Smooth muscle cell (in vitro differentiated cells): Measurements from ENCODE around the gene KCNK10. TPM values are rescaled to one million over a fixed set of nuclear protein-coding genes. Genes with fewer than 3 reads are reported as not detected.

ENCODE experiments used
- DNase-seq: peaks from one replicate; lab custom pipeline; 2025; ENCODE audit not compliant: unreplicated experiment; lab: John Stamatoyannopoulos, UW
- H2AFZ ChIP-seq: fragments of 200-600 bp; sonication (generic); 2 replicates; pipeline ENCODE4 v1.6.0; 2016; ENCODE audit warnings: antibody characterized with exemption, low read depth, mild to moderate bottlenecking
- H3F3A ChIP-seq: fragments of 200-600 bp; sonication (generic); 2 replicates; pipeline ENCODE4 v1.6.0; 2017; ENCODE audit warnings: antibody characterized with exemption, low read depth
- H3K27ac ChIP-seq: fragments of 200-600 bp; sonication (generic); 2 replicates; pipeline ENCODE4 v1.5.1; 2016; ENCODE audit warnings: low read depth, mild to moderate bottlenecking
- H3K27me3 ChIP-seq: fragments of 200-600 bp; sonication (generic); 2 replicates; pipeline ENCODE4 v1.6.1; 2016; ENCODE audit warnings: low read depth, mild to moderate bottlenecking
- H3K36me3 ChIP-seq: fragments of 200-600 bp; sonication (generic); 2 replicates; pipeline ENCODE4 v1.5.1; 2016; ENCODE audit warnings: low read depth
- H3K4me1 ChIP-seq: fragments of 200-600 bp; sonication (generic); 2 replicates; pipeline ENCODE4 v1.5.1; 2016; ENCODE audit warnings: low read depth
- H3K4me2 ChIP-seq: fragments of 200-600 bp; sonication (generic); 2 replicates; pipeline ENCODE4 v1.6.0; 2016; ENCODE audit warnings: mild to moderate bottlenecking
- H3K4me3 ChIP-seq: fragments of 200-600 bp; sonication (generic); 2 replicates; pipeline ENCODE4 v1.5.1; 2016; ENCODE audit warnings: mild to moderate bottlenecking
- H3K79me2 ChIP-seq: fragments of 200-600 bp; sonication (generic); 2 replicates; pipeline ENCODE4 v1.6.0; 2016; ENCODE audit warnings: low read depth, mild to moderate bottlenecking
- H3K9ac ChIP-seq: fragments of 200-600 bp; sonication (generic); 2 replicates; pipeline ENCODE4 v1.6.0; 2016; ENCODE audit warnings: low read depth
- H3K9me3 ChIP-seq: fragments of 200-600 bp; sonication (generic); replicated peaks from 2 replicates; pipeline ENCODE4 v1.5.1; 2016; ENCODE audit warnings: low read depth
- H4K20me1 ChIP-seq: fragments of 200-600 bp; sonication (generic); 2 replicates; pipeline ENCODE4 v1.6.0; 2016; ENCODE audit warnings: low read depth
- WGBS: methylation state at CpG from one replicate; pipeline ENCODE4 v1.1.7; 2016; ENCODE audit warnings: low lambda C conversion rate; 5-methylcytosine and 5-hydroxymethylcytosine counted together
- polyA plus RNA-seq: library from polyadenylated mRNA; unstranded; fragments of >200 nt; fragmentation: Nextera tagmentation; extraction: Ambion mirVana; gene quantifications from 2 replicates; pipeline ENCODE4 v1.2.1, GENCODE V29; 2016
- total RNA-seq: library from RNA; depleted of rRNA; stranded (reverse); fragments of >200 nt; gene quantifications from 2 replicates; pipeline ENCODE4 v1.2.3, GENCODE V29; 2014
- TF ChIP-seq, protein P1 (sequence below): fragments of 200-600 bp; sonication (generic); IDR thresholded peaks from 2 replicates; pipeline ENCODE4 v1.5.1; 2017; ENCODE audit warnings: borderline replicate concordance, mild to moderate bottlenecking, antibody characterized with exemption; ENCODE audit not compliant: insufficient read depth, poor library complexity, severe bottlenecking

The KCNK10 gene
- total and polyA plus RNA-seq, 2 experiments from 2014 or later = not detected

DNA sequence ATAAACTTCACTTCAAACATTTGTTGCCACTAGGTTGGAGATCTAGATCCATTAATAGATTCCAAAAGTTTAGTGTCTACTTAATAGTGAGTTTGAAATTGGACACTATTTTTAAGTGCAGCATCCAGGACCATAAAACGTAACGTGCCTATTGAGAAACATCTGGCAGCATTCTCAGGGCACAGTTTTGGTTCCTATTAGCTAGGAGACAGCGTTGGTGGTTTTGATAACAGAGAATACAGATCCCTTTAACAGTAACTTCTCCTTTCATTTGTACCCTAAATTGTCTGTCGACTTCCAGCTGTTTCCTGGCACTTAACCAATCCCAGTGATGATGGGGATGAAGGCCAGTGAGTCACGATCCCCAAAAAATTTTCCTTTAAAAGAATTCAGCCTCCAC is 25.8 kb downstream of the KCNK10 start:
- H3K9me3 ChIP-seq = no peaks in the 10 kb centered on the region
- peaks cover 13% of the 10 kb centered on the region for H3K27me3 ChIP-seq
- H4K20me1 ChIP-seq = no peaks in the 10 kb centered on the region
- H2AFZ ChIP-seq = no peak overlapping the region
- H3K4me2 ChIP-seq = no peak overlapping the region
- no peaks in the 10 kb centered on the region for H3K79me2 ChIP-seq
- WGBS = 59% methylated on average over 5 of the region's 5 CpGs
- no peak overlapping the region for H3K9ac ChIP-seq
- H3K36me3 ChIP-seq = no peaks in the 10 kb centered on the region
- H3F3A ChIP-seq = no peaks in the 10 kb centered on the region
- no peak for DNase-seq
- TF ChIP-seq, protein P1, sequence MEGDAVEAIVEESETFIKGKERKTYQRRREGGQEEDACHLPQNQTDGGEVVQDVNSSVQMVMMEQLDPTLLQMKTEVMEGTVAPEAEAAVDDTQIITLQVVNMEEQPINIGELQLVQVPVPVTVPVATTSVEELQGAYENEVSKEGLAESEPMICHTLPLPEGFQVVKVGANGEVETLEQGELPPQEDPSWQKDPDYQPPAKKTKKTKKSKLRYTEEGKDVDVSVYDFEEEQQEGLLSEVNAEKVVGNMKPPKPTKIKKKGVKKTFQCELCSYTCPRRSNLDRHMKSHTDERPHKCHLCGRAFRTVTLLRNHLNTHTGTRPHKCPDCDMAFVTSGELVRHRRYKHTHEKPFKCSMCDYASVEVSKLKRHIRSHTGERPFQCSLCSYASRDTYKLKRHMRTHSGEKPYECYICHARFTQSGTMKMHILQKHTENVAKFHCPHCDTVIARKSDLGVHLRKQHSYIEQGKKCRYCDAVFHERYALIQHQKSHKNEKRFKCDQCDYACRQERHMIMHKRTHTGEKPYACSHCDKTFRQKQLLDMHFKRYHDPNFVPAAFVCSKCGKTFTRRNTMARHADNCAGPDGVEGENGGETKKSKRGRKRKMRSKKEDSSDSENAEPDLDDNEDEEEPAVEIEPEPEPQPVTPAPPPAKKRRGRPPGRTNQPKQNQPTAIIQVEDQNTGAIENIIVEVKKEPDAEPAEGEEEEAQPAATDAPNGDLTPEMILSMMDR = no peak
- H3K4me3 ChIP-seq = no peak overlapping the region
- no peaks in the 10 kb centered on the region for H3K4me1 ChIP-seq
- H3K27ac ChIP-seq = no peak overlapping the region

DNA sequence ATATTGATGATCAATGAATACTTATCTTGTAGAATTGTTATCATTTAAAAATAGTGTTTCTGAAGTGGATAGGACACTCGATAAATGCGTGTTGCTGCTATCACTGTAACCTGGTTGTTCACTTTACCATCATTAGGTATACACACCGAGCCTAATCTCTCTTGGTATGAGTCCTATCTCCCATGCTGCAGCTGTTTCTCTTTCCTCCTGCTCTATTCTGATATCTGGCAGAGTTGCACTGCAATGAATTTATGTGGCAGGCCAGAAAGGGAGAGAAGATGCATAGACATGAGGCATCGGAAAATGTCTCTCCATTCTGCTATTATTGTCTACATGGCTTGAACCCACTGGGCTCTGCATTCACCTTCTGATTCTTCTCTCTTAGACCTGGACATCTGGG is 26.7 kb downstream of the KCNK10 start:
- no peaks in the 10 kb centered on the region for H3K4me1 ChIP-seq
- H3K4me3 ChIP-seq = no peak overlapping the region
- TF ChIP-seq, protein P1 = no peak
- peaks cover 13% of the 10 kb centered on the region for H3K27me3 ChIP-seq
- H3F3A ChIP-seq = no peaks in the 10 kb centered on the region
- no peak overlapping the region for H3K9ac ChIP-seq
- DNase-seq = no peak
- H3K4me2 ChIP-seq = no peak overlapping the region
- 87% methylated on average over 4 of the region's 4 CpGs for WGBS
- H3K27ac ChIP-seq = no peak overlapping the region
- H4K20me1 ChIP-seq = no peaks in the 10 kb centered on the region
- H3K9me3 ChIP-seq = no peaks in the 10 kb centered on the region
- H3K79me2 ChIP-seq = no peaks in the 10 kb centered on the region
- H2AFZ ChIP-seq = no peak overlapping the region
- H3K36me3 ChIP-seq = no peaks in the 10 kb centered on the region

DNA sequence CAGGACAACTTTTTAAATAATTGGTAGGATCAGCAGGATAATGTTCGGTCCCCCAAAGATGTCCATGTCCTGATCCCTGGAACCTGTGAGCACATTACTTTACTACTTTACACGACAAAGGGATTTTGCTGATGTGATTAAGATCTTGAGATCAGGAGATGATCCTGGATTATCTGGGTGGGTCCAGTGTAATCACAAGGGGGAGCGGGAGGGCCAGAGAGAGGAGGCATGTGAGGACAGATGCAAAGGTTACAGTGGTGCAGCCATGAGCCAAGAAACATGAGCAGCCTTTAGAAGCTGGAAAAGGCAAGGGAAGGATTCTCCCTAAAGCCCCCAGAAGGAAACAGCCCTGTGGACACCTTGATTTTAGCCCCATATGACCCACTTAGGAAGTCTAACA is 33.1 kb downstream of the KCNK10 start:
- WGBS = 92% methylated on average over 3 of the region's 3 CpGs
- DNase-seq = no peak
- H2AFZ ChIP-seq = no peak overlapping the region
- peaks cover 4% of the 10 kb centered on the region for H3K4me1 ChIP-seq
- no peak overlapping the region for H3K4me2 ChIP-seq
- H3K27ac ChIP-seq = no peak overlapping the region
- no peaks in the 10 kb centered on the region for H3K79me2 ChIP-seq
- no peaks in the 10 kb centered on the region for H3K36me3 ChIP-seq
- TF ChIP-seq, protein P1 = no peak
- H3F3A ChIP-seq = no peaks in the 10 kb centered on the region
- H3K9ac ChIP-seq = no peak overlapping the region
- H4K20me1 ChIP-seq = no peaks in the 10 kb centered on the region
- no peaks in the 10 kb centered on the region for H3K27me3 ChIP-seq
- H3K9me3 ChIP-seq = no peaks in the 10 kb centered on the region
- no peak overlapping the region for H3K4me3 ChIP-seq

DNA sequence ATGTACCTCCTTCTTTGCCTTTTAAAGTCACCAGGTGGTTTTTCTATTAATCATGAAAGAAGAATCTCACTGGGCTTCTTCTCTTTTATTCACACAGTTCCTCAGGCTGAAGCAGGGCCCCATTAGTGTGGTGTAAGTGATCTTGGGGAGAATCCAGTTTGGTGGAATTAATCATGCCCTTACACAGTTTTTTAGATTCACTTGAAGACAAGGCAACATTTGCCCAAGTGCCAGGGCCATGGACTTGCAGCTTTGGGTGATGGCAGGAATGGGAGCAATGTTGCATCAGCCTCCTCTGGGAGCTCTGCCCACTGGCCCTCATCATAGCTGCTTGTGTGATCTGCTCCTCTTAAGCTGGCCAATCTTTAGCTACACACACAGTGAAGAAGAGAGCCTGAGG is 33.8 kb downstream of the KCNK10 start:
- Histone ChIP-seq H3K4me3 (no peak overlapping the region), H3K4me2 (no peak overlapping the region), H3K27me3 (no peaks in the 10 kb centered on the region), H3K9me3 (no peaks in the 10 kb centered on the region), H3K79me2 (no peaks in the 10 kb centered on the region), H3K27ac (no peak overlapping the region), H3K36me3 (no peaks in the 10 kb centered on the region), H2AFZ (no peak overlapping the region), H3K4me1 (peaks cover 4% of the 10 kb centered on the region), H4K20me1 (no peaks in the 10 kb centered on the region), H3F3A (no peaks in the 10 kb centered on the region), H3K9ac (no peak overlapping the region)
- TF ChIP-seq, protein P1 = no peak
- DNase-seq = no peak
